Activated B cell treated with CpG ODN at 0.5 μM for 24 hours (primary cell): ENCODE measurements around the gene PNMA1. TPM values are rescaled to one million over a fixed set of nuclear protein-coding genes. Genes with fewer than 3 reads are reported as not detected.

Source experiments
- ATAC-seq: fragments of 200-7000 bp; cut with Tn5 transposase; one replicate; pipeline ENCODE4 v1.10.0; 2021; ENCODE audit warnings: low read depth, mild to moderate bottlenecking, moderate library complexity
- CTCF ChIA-PET: fragments of 350-600 bp; sonication (Branson Sonifier 250); formaldehyde crosslinking; loops from one replicate; lab custom pipeline; 2021; ENCODE audit warnings: antibody characterized with exemption; lab: Charles Lee
- POLR2A ChIA-PET: fragments of 350-600 bp; sonication (Branson Sonifier 250); formaldehyde crosslinking; loops from one replicate; lab custom pipeline; 2021; ENCODE audit warnings: antibody characterized with exemption; lab: Charles Lee
- DNase-seq: peaks from one replicate; pipeline ENCODE4 v3.0.0; 2022
- H3K27ac Mint-ChIP-seq: one replicate; pipeline ENCODE4 v1.8.0; 2020; ENCODE audit warnings: mixed read lengths
- H3K27me3 Mint-ChIP-seq: one replicate; pipeline ENCODE4 v1.8.0; 2021; ENCODE audit warnings: mixed read lengths
- H3K36me3 Mint-ChIP-seq: one replicate; pipeline ENCODE4 v1.8.0; 2021; ENCODE audit warnings: low read depth, mixed read lengths
- H3K4me1 Mint-ChIP-seq: one replicate; pipeline ENCODE4 v1.8.0; 2021; ENCODE audit warnings: mixed read lengths
- H3K4me3 Mint-ChIP-seq: one replicate; pipeline ENCODE4 v1.8.0; 2020; ENCODE audit warnings: mild to moderate bottlenecking, mixed read lengths
- H3K9me3 Mint-ChIP-seq: one replicate; pipeline ENCODE4 v1.8.0; 2020; ENCODE audit warnings: mixed read lengths
- intact Hi-C: fragments of 100-400 bp; cut with micrococcal nuclease; formaldehyde crosslinking; loops from one replicate; pipeline ENCODE4 v1.15.1; 2024
- total RNA-seq: library from RNA; stranded (reverse); gene quantifications from 2 replicates; pipeline ENCODE4 v1.2.3, GENCODE V29; 2022
- TF ChIP-seq, protein P1 (sequence below): fragments of 200-600 bp; IDR thresholded peaks from one replicate; pipeline ENCODE4 v1.8.0; 2022; ENCODE audit warnings: antibody characterized with exemption, mild to moderate bottlenecking

The PNMA1 gene
- total RNA-seq, 1 donor from 2014 or later = 22.2 TPM

DNA sequence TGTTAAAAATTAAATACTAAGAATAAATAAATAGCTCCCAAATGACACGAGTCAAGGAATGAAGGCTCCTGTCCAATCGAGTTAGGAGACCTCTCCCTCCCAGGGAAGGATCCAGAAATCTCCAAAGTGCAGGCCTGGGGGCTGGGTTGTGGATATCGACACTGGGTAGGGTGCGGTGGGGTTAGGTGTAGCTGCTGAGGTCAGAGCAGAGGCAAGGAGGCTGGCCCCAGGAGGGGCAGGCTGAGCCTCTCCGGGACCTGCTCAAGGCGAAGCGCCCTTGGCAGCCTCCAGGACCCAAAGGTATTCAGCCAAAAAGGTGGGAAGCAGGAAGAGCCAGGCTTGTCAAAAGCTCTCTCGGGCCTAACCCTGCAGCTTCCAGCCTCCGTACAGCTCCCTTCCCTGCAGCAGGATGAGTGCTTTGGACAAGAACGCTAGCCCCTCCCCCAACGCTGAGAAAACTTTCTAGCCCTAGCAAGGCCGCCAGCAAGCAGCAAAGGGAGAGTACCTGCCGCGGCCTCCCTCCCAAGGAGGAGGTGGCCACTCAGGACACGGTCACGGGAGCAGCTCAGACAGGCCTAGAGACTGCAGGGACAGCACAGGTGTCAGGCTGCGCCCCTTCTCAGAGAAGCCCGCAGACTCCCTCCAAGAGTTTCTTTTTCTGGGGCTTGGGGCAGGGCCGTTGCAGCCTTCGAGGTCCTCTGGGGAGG lies 3.7 kb upstream of the PNMA1 start:
- peaks cover 14% of the 10 kb centered on the region for H3K4me1 Mint-ChIP-seq
- no peak overlapping the region for H3K4me3 Mint-ChIP-seq
- peaks cover 71% of the 10 kb centered on the region for H3K36me3 Mint-ChIP-seq
- POLR2A ChIA-PET = interaction anchor here (1.0 kb wide), 1 partner anchor 42 kb away, joined by 4 read pairs; a partner anchor contains a TSS
- H3K27ac Mint-ChIP-seq = peak overlapping the region; percentile 41
- ATAC-seq (no peak), DNase-seq (no peak)
- TF ChIP-seq, protein P1, sequence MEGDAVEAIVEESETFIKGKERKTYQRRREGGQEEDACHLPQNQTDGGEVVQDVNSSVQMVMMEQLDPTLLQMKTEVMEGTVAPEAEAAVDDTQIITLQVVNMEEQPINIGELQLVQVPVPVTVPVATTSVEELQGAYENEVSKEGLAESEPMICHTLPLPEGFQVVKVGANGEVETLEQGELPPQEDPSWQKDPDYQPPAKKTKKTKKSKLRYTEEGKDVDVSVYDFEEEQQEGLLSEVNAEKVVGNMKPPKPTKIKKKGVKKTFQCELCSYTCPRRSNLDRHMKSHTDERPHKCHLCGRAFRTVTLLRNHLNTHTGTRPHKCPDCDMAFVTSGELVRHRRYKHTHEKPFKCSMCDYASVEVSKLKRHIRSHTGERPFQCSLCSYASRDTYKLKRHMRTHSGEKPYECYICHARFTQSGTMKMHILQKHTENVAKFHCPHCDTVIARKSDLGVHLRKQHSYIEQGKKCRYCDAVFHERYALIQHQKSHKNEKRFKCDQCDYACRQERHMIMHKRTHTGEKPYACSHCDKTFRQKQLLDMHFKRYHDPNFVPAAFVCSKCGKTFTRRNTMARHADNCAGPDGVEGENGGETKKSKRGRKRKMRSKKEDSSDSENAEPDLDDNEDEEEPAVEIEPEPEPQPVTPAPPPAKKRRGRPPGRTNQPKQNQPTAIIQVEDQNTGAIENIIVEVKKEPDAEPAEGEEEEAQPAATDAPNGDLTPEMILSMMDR = no peak
- CTCF ChIA-PET = interaction anchor here (2.0 kb wide), 1 partner anchor 11 kb away, joined by 8 read pairs; no protein-coding TSS in a partner anchor
- intact Hi-C loops = no loop called here
- H3K9me3 Mint-ChIP-seq = no peaks in the 10 kb centered on the region
- H3K27me3 Mint-ChIP-seq = no peaks in the 10 kb centered on the region

DNA sequence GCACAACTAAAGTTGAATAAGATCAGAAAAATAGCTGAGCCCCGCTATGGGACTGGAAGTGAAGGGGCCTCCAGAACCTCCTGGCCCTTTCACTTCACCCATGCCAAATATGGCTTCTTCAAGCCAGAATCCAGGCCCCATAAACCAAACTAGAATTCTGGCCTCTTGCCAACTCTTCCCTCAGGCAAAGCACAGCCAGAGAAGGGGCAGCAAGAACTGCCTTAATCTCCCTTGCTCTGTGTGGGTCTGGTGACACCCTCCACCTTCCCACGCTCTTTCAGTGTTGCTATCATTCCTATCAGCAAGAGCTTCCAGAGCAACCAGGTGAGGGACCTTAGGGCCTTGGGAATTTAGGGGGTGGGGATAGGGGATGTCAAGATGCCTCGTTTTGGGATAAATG lies 3.1 kb upstream of the PNMA1 start:
- TF ChIP-seq, protein P1 = no peak
- peaks cover 68% of the 10 kb centered on the region for H3K36me3 Mint-ChIP-seq
- ATAC-seq = no peak
- H3K9me3 Mint-ChIP-seq = no peaks in the 10 kb centered on the region
- intact Hi-C loops = no loop called here
- no peak overlapping the region for H3K4me3 Mint-ChIP-seq
- DNase-seq = no peak
- H3K27ac Mint-ChIP-seq = peak overlapping the region; percentile 12
- no peaks in the 10 kb centered on the region for H3K27me3 Mint-ChIP-seq
- ChIA-PET POLR2A (interaction anchor here (0.7 to 1.0 kb wide), 2 partner anchors 43 to 44 kb away, joined by 4 to 7 read pairs; a partner anchor contains a TSS), CTCF (interaction anchor here (2.0 kb wide), 1 partner anchor 11 kb away, joined by 8 read pairs; no protein-coding TSS in a partner anchor)
- peaks cover 20% of the 10 kb centered on the region for H3K4me1 Mint-ChIP-seq

DNA sequence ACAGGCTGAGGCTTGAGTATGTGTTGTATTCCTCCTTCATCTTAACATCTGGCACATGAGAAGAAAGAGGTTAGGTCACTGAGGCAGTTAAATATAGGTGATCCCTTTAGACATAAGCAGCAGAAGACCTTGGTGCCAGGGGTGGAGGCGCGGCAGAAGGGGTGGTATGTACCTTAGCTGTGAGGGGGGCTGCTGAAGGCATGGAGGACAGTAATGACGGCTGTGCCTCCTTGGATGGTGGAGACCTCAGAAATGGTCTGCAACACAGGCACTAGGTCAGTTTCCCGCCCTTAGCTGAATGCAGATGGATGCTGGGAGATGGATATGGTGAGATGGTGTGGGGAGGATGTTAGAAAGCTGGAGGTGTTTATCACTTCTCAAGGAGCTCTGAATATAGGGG lies 1.5 kb upstream of the PNMA1 start:
- intact Hi-C loops = no loop called here
- no peaks in the 10 kb centered on the region for H3K27me3 Mint-ChIP-seq
- TF ChIP-seq, protein P1 = no peak
- peaks cover 56% of the 10 kb centered on the region for H3K36me3 Mint-ChIP-seq
- CTCF ChIA-PET = interaction anchor here (0.8 to 1.2 kb wide), 2 partner anchors 15 to 83 kb away, joined by 3 read pairs; no protein-coding TSS in a partner anchor
- DNase-seq = no peak
- peak overlapping the region; percentile 27 for H3K27ac Mint-ChIP-seq
- no peak overlapping the region for H3K4me3 Mint-ChIP-seq
- no peak for ATAC-seq
- POLR2A ChIA-PET = interaction anchor here (0.6 kb wide), 1 partner anchor 166 kb away, joined by 5 read pairs; no protein-coding TSS in a partner anchor
- H3K9me3 Mint-ChIP-seq = no peaks in the 10 kb centered on the region
- peaks cover 25% of the 10 kb centered on the region for H3K4me1 Mint-ChIP-seq

DNA sequence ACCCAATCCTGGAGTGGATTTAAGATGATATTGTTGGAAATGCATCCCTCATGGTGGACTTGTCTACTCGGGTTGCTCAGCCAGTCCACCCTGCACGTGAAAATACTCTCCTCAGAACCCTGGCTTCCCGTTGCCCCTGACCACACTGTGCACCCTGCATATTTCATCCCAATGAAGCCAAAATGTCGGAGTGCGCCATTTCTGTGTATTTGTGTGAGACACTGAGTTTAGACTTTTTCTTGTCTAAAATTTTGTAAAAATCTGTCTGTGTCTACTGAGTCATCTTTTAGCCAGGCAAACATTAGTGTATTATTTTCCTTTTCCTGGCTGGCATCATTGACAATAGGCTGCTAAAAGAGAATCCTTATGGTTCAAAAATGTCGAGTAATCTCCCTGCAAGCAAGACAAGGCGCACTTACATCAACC lies 485 bp upstream of the PNMA1 start:
- Mint-ChIP-seq H3K4me1 (peaks cover 25% of the 10 kb centered on the region), H3K27ac (peak overlapping the region; percentile 80), H3K27me3 (no peaks in the 10 kb centered on the region), H3K4me3 (peak overlapping the region; percentile 70), H3K9me3 (no peaks in the 10 kb centered on the region), H3K36me3 (peaks cover 47% of the 10 kb centered on the region)
- TF ChIP-seq, protein P1 = no peak
- ATAC-seq = no peak
- POLR2A ChIA-PET = interaction anchor here (0.5 to 2.2 kb wide), 7 partner anchors 17 to 71 kb away, joined by 3 to 10 read pairs (median 4); partner anchors contain the start of gene DNAL1
- DNase-seq = no peak
- CTCF ChIA-PET = interaction anchor here (2.9 kb wide), 1 partner anchor 14 kb away, joined by 9 read pairs; no protein-coding TSS in a partner anchor
- intact Hi-C loops = loop anchor here (1.0 to 5.0 kb wide), 3 partner anchors 46 to 303 kb away; partner anchors contain the start of genes BBOF1, ENTPD5 and ZNF410
